KMS-11 (cell line): Measurements from ENCODE around the gene CAV3.

Source experiments
- H2AFZ ChIP-seq: fragments of 200-600 bp; sonication (generic); 2 replicates; pipeline ENCODE4 v1.6.1; 2016; ENCODE audit warnings: antibody characterized with exemption, mixed run types, low read depth
- H3K27ac ChIP-seq: fragments of 200-600 bp; sonication (generic); 2 replicates; pipeline ENCODE4 v1.6.1; 2016; ENCODE audit warnings: mild to moderate bottlenecking, mixed run types
- H3K27me3 ChIP-seq: fragments of 200-600 bp; sonication (generic); 2 replicates; pipeline ENCODE4 v1.6.1; 2017; ENCODE audit warnings: mild to moderate bottlenecking, low read depth, mixed run types, moderate library complexity; ENCODE audit not compliant: insufficient read depth
- H3K36me3 ChIP-seq: fragments of 200-600 bp; sonication (generic); 2 replicates; pipeline ENCODE4 v1.6.1; 2017; ENCODE audit warnings: mild to moderate bottlenecking, mixed run types; ENCODE audit not compliant: insufficient read depth
- H3K4me1 ChIP-seq: fragments of 200-600 bp; sonication (generic); 2 replicates; pipeline ENCODE4 v1.6.1; 2016; ENCODE audit warnings: mild to moderate bottlenecking, low read depth, mixed run types; ENCODE audit not compliant: poor library complexity, severe bottlenecking
- H3K4me2 ChIP-seq: fragments of 200-600 bp; sonication (generic); 2 replicates; pipeline ENCODE4 v1.7.0; 2016; ENCODE audit warnings: mild to moderate bottlenecking, mixed run types
- H3K4me3 ChIP-seq: fragments of 200-600 bp; sonication (generic); IDR thresholded peaks from 2 replicates; pipeline ENCODE4 v1.6.1; 2017; ENCODE audit warnings: low read depth, low read length, mixed read lengths; ENCODE audit not compliant: insufficient read depth
- H3K79me2 ChIP-seq: fragments of 200-600 bp; sonication (generic); 2 replicates; pipeline ENCODE4 v1.6.1; 2016; ENCODE audit warnings: low read depth, mixed run types; ENCODE audit not compliant: insufficient read depth
- H3K9ac ChIP-seq: fragments of 200-600 bp; sonication (generic); 2 replicates; pipeline ENCODE4 v1.6.1; 2016; ENCODE audit warnings: mild to moderate bottlenecking, mixed run types
- H4K20me1 ChIP-seq: fragments of 200-600 bp; sonication (generic); 2 replicates; pipeline ENCODE4 v1.6.1; 2016; ENCODE audit warnings: mild to moderate bottlenecking, mixed run types; ENCODE audit not compliant: insufficient read depth
- CTCF ChIP-seq: fragments of 200-600 bp; sonication (generic); conservative IDR thresholded peaks from 2 replicates; pipeline ENCODE4 v1.6.1; 2017; ENCODE audit warnings: low read depth, mild to moderate bottlenecking, antibody characterized with exemption, low read length, moderate library complexity, mixed read lengths

CAV3 gene

GRCh38 chr3:8793242-8793641 is 59.6 kb downstream of the CAV3 start:
- no peaks in the 10 kb centered on the region for H3K4me1 ChIP-seq
- TF ChIP-seq CTCF, result no peak
- H3K27ac ChIP-seq, result no peak overlapping the region
- H3K79me2 ChIP-seq, result no peaks in the 10 kb centered on the region
- no peak overlapping the region for H3K4me3 ChIP-seq
- no peaks in the 10 kb centered on the region for H4K20me1 ChIP-seq
- no peak overlapping the region for H3K4me2 ChIP-seq
- no peaks in the 10 kb centered on the region for H3K27me3 ChIP-seq
- no peak overlapping the region for H3K9ac ChIP-seq
- no peaks in the 10 kb centered on the region for H3K36me3 ChIP-seq
- no peak overlapping the region for H2AFZ ChIP-seq

GRCh38 chr3:8794247-8794646 is 60.6 kb downstream of the CAV3 start:
- Histone ChIP-seq H2AFZ (no peak overlapping the region), H3K27me3 (no peaks in the 10 kb centered on the region), H3K4me3 (no peak overlapping the region), H3K4me1 (no peaks in the 10 kb centered on the region), H3K4me2 (no peak overlapping the region), H4K20me1 (no peaks in the 10 kb centered on the region), H3K9ac (no peak overlapping the region), H3K27ac (no peak overlapping the region), H3K79me2 (no peaks in the 10 kb centered on the region), H3K36me3 (no peaks in the 10 kb centered on the region)
- no peak for TF ChIP-seq CTCF
